Endothelial cell of umbilical vein (primary cell): ENCODE results near the gene CLEC16A. TPM values are rescaled to one million over a fixed set of nuclear protein-coding genes. Genes with fewer than 3 reads are reported as not detected.

Experiments
- BruUV-seq: library from RNA; stranded (reverse); fragments of 400-500 nt; replicated peaks from 2 replicates; lab custom pipeline; 2021; lab: Mats Ljungman, UMichigan
- CTCF ChIA-PET: fragments of 300-600, 350-600 bp; sonication (Branson Sonifier 250); formaldehyde crosslinking; loops from one replicate; lab custom pipeline; 2021; ENCODE audit warnings: antibody characterized with exemption, inconsistent platforms; lab: Charles Lee
- POLR2A ChIA-PET: fragments of 300-600, 350-600 bp; sonication (Branson Sonifier 250); formaldehyde crosslinking; loops from one replicate; lab custom pipeline; 2021; ENCODE audit warnings: antibody characterized with exemption, inconsistent platforms; lab: Charles Lee
- DNase-seq: peaks from one replicate; pipeline ENCODE4 v3.0.0-alpha.2; 2011; ENCODE audit warnings: low read depth, low spot score
- FAIRE-seq: peaks from 2 replicates; lab custom pipeline; 2011; peaks lifted over from hg19 to GRCh38; lab: Jason Lieb, UNC
- H2AFZ ChIP-seq: 2 replicates; pipeline ENCODE4 v1.6.0; 2012; ENCODE audit warnings: low read depth, low read length, control low read depth, inconsistent platforms
- H3K27ac ChIP-seq: 2 replicates; pipeline ENCODE4 v1.5.1; 2011; ENCODE audit warnings: low read depth, mild to moderate bottlenecking, control low read depth, low read length, moderate library complexity; ENCODE audit not compliant: insufficient read depth
- H3K27me3 ChIP-seq, 2 experiments: 2 replicates each; pipeline versions ENCODE4 v1.6.0 to v1.6.1; 2011; ENCODE audit warnings: low read length in 2 of 2, mixed read lengths in 1 of 2; ENCODE audit not compliant: control insufficient read depth in 2 of 2, insufficient read depth in 2 of 2
- H3K36me3 ChIP-seq, 2 experiments: 2 replicates in 1 of 2; 3 replicates in 1 of 2; pipeline ENCODE4 v1.5.1; 2011; ENCODE audit warnings: low read length in 2 of 2, mild to moderate bottlenecking in 1 of 2, moderate library complexity in 1 of 2; ENCODE audit not compliant: control insufficient read depth in 2 of 2, insufficient read depth in 2 of 2; ENCODE audit errors: extremely low read depth in 1 of 2
- H3K4me1 ChIP-seq: 3 replicates; pipeline ENCODE4 v1.5.1; 2011; ENCODE audit warnings: mild to moderate bottlenecking, low read length; ENCODE audit not compliant: control insufficient read depth, insufficient read depth; ENCODE audit errors: extremely low read depth
- H3K4me2 ChIP-seq: 2 replicates; pipeline ENCODE4 v1.6.1; 2011; ENCODE audit warnings: low read length, control low read depth, mixed read lengths; ENCODE audit not compliant: insufficient read depth
- H3K4me3 ChIP-seq, 3 experiments: fragments of 200-600 bp in 1 of 3; sonication (generic), shearing (Covaris generic) in 1 of 3; replicated peaks in 1 of 3; 2 replicates each; pipeline ENCODE4 v1.5.1; 2011 to 2016; ENCODE audit warnings: control low read depth in 3 of 3, low read length in 3 of 3, mild to moderate bottlenecking in 2 of 3, inconsistent platforms in 1 of 3, low read depth in 1 of 3, moderate library complexity in 1 of 3; ENCODE audit not compliant: insufficient read depth in 1 of 3
- H3K79me2 ChIP-seq: 2 replicates; pipeline ENCODE4 v1.6.0; 2012; ENCODE audit warnings: low read length, inconsistent platforms; ENCODE audit not compliant: control insufficient read depth, insufficient read depth
- H3K9ac ChIP-seq: replicated peaks from 2 replicates; pipeline ENCODE3; 2011; ENCODE audit warnings: low read length, control low read depth; ENCODE audit not compliant: insufficient read depth; ENCODE audit errors: extremely low read depth
- H3K9me1 ChIP-seq: replicated peaks from 3 replicates; pipeline ENCODE4 v1.6.0; 2011; ENCODE audit warnings: mild to moderate bottlenecking, low read length; ENCODE audit not compliant: control insufficient read depth, insufficient read depth; ENCODE audit errors: extremely low read depth
- H3K9me3 ChIP-seq: replicated peaks from 2 replicates; pipeline ENCODE4 v1.5.1; 2012; ENCODE audit warnings: low read length, inconsistent platforms; ENCODE audit not compliant: control insufficient read depth, insufficient read depth
- H4K20me1 ChIP-seq: replicated peaks from 2 replicates; pipeline ENCODE3; 2011; ENCODE audit warnings: mild to moderate bottlenecking, low read length; ENCODE audit not compliant: control insufficient read depth, insufficient read depth; ENCODE audit errors: extremely low read depth
- EZH2 ChIP-seq: IDR thresholded peaks from 2 replicates; pipeline ENCODE4 v1.6.1; 2012; ENCODE audit warnings: borderline replicate concordance, low read depth, mild to moderate bottlenecking, moderate library complexity, low read length, inconsistent platforms; ENCODE audit not compliant: severe bottlenecking
- FOS ChIP-seq: IDR thresholded peaks from 2 replicates; pipeline ENCODE4 v1.6.1; 2011; ENCODE audit warnings: mild to moderate bottlenecking, low read length, moderate library complexity, borderline replicate concordance; ENCODE audit not compliant: insufficient read depth
- GATA2 ChIP-seq: IDR thresholded peaks from 2 replicates; pipeline ENCODE4 v1.7.0; 2011; ENCODE audit warnings: low read depth, mild to moderate bottlenecking, moderate library complexity, mixed read lengths, low read length; ENCODE audit not compliant: insufficient read length, insufficient read depth
- JUN ChIP-seq: IDR thresholded peaks from 2 replicates; pipeline ENCODE4 v1.6.1; 2011; ENCODE audit warnings: borderline replicate concordance, low read depth; ENCODE audit not compliant: insufficient read length, insufficient read depth
- MYC ChIP-seq: IDR thresholded peaks from one replicate; pipeline ENCODE4 v1.6.1; 2011; ENCODE audit warnings: mild to moderate bottlenecking, low read depth, low read length
- POLR2A ChIP-seq: IDR thresholded peaks from 2 replicates; pipeline ENCODE4 v1.6.1; 2012; ENCODE audit warnings: low read depth, mild to moderate bottlenecking, control low read depth, low read length
- POLR2AphosphoS5 ChIP-seq: IDR thresholded peaks from 2 replicates; pipeline ENCODE4 v1.6.1; 2012; ENCODE audit warnings: low read depth, mild to moderate bottlenecking, control low read depth, low read length, moderate library complexity; ENCODE audit not compliant: insufficient read depth
- dilution Hi-C: fragments of 300-500 bp; cut with MboI; formaldehyde crosslinking; loops from one replicate; pipeline ENCODE4 v1.15.0; 2019; ENCODE audit warnings: low sequenced_read_pairs; ENCODE audit not compliant: extremely low pct_ligation_motif_present
- intact Hi-C: fragments of 100-400 bp; cut with micrococcal nuclease; formaldehyde crosslinking; loops from one replicate; pipeline ENCODE4 v1.10.0; 2022
- polyA plus RNA-seq, 4 experiments: library from polyadenylated mRNA; depleted of rRNA in 3 of 4; stranded (reverse) in 3 of 4; unstranded in 1 of 4; fragments of >200 nt; gene quantifications; 2 replicates each; pipeline versions ENCODE4 v1.2.1 to v1.2.3, GENCODE V29; 2011 to 2012; ENCODE audit warnings: missing spikeins in 1 of 4
- total RNA-seq: library from RNA; stranded (reverse); gene quantifications from 2 replicates; pipeline ENCODE4 v1.2.3, GENCODE V29; 2021
- TF ChIP-seq, protein P1 (sequence below): IDR thresholded peaks from 2 replicates; pipeline ENCODE4 v1.6.1; 2011; ENCODE audit not compliant: insufficient read depth, insufficient read length
- TF ChIP-seq, protein P2 (sequence below), 2 donors: IDR thresholded peaks; 1 replicate in 1 of 2; 2 replicates in 1 of 2; pipeline ENCODE4 v1.5.1; 2011; ENCODE audit warnings: low read length in 2 of 2, mild to moderate bottlenecking in 2 of 2, moderate library complexity in 2 of 2, control low read depth in 1 of 2, inconsistent platforms in 1 of 2, low read depth in 1 of 2; ENCODE audit not compliant: insufficient read depth in 1 of 2; ENCODE audit errors: extremely low read depth in 1 of 2

The CLEC16A gene
- total and polyA plus RNA-seq, 2 donors (not counting 3 experiments of a cell fraction or from before 2014, with no cell fraction given) = 11.4 to 23.3 TPM

DNA sequence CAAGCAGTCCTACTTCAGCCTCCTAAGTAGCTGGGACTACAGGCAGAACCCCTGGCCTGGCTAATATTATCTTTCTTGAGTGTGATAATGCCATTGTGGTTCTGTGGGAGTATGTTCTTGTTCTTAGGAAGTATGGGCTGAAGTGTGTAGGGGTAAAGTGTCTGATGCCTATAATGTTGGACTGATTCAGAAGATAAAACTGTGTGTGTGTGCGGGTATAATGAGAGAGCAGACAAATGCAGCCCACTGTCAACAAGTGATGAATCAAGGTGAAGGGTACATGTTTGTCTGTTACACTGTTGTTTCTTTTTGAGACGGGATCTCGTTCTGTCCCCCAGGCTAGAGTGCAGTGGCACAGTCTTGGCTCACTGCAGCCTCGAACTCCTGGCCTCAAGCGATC lies 127.5 kb downstream of the CLEC16A start:
- no peaks in the 10 kb centered on the region for H3K4me1 ChIP-seq
- H3K9me3 ChIP-seq = no peaks in the 10 kb centered on the region
- no peak overlapping the region for H3K9ac ChIP-seq
- no peak for FAIRE-seq
- intact Hi-C loops = no loop called here
- no peaks in the 10 kb centered on the region for H3K27me3 ChIP-seq
- no peak overlapping the region for H3K4me3 ChIP-seq
- H3K9me1 ChIP-seq = no peaks in the 10 kb centered on the region
- H3K36me3 ChIP-seq = no peaks in the 10 kb centered on the region
- no peak for DNase-seq
- BruUV-seq = no TSS peak
- H4K20me1 ChIP-seq = no peaks in the 10 kb centered on the region
- CTCF ChIA-PET = interaction anchor here (1.0 kb wide), 1 partner anchor 12 kb away, joined by 3 read pairs; no protein-coding TSS in a partner anchor
- POLR2A ChIA-PET = no interaction called here
- H3K79me2 ChIP-seq = no peaks in the 10 kb centered on the region
- H3K27ac ChIP-seq = no peak overlapping the region
- no peak overlapping the region for H2AFZ ChIP-seq
- dilution Hi-C loops = no loop called here
- H3K4me2 ChIP-seq = no peak overlapping the region
- TF ChIP-seq MYC (no peak), POLR2AphosphoS5 (no peak), EZH2 (no peak)
- TF ChIP-seq, protein P1, sequence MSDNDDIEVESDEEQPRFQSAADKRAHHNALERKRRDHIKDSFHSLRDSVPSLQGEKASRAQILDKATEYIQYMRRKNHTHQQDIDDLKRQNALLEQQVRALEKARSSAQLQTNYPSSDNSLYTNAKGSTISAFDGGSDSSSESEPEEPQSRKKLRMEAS = no peak

DNA sequence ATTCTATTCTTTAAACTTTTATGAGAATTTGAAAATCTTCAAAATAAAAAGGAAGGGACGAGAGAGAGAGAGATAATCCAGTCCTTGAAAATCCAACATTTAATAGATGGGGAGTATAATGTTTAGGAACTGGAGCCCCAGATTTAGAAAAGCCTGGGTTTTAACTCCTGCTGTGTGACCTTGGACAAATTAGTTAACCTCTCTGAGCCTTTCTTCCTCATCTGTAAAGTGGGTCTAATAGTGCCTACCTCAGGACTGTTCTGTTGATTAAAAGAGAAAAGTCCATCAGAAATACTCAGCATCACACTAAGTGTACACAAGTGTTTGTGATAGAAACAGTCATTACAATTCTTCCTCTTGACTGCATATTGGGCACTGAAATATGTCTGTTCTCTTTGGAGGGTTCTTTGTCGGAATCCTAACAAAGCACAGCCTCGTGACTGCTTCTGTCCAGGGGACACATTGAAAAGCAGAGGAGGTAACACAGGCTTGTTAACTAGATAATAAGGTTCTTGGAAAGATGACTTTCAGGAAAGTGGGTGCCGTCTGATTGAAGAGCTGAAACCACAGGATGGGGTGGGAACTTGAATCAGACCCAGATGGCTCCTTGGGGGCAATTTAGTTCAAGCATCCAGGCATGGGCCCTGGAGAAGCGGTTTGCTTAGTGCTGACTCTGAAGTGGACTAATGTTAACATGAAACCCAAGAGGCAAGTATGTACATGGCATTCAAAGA lies 128.2 kb downstream of the CLEC16A start:
- Histone ChIP-seq H3K9me3 (no peaks in the 10 kb centered on the region), H4K20me1 (no peaks in the 10 kb centered on the region), H3K79me2 (no peaks in the 10 kb centered on the region), H3K9ac (no peak overlapping the region), H3K4me2 (no peak overlapping the region), H3K27ac (no peak overlapping the region), H3K9me1 (no peaks in the 10 kb centered on the region), H3K4me1 (no peaks in the 10 kb centered on the region), H3K4me3 (no peak overlapping the region), H3K36me3 (no peaks in the 10 kb centered on the region), H2AFZ (no peak overlapping the region), H3K27me3 (no peaks in the 10 kb centered on the region)
- ChIA-PET CTCF (no interaction called here), POLR2A (no interaction called here)
- DNase-seq (no peak), FAIRE-seq (no peak)
- no TSS peak for BruUV-seq
- intact Hi-C loops = no loop called here
- no peak for TF ChIP-seq MYC
- TF ChIP-seq FOS = no peak
- TF ChIP-seq, protein P2, sequence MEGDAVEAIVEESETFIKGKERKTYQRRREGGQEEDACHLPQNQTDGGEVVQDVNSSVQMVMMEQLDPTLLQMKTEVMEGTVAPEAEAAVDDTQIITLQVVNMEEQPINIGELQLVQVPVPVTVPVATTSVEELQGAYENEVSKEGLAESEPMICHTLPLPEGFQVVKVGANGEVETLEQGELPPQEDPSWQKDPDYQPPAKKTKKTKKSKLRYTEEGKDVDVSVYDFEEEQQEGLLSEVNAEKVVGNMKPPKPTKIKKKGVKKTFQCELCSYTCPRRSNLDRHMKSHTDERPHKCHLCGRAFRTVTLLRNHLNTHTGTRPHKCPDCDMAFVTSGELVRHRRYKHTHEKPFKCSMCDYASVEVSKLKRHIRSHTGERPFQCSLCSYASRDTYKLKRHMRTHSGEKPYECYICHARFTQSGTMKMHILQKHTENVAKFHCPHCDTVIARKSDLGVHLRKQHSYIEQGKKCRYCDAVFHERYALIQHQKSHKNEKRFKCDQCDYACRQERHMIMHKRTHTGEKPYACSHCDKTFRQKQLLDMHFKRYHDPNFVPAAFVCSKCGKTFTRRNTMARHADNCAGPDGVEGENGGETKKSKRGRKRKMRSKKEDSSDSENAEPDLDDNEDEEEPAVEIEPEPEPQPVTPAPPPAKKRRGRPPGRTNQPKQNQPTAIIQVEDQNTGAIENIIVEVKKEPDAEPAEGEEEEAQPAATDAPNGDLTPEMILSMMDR (IDR thresholded peaks at IDR 0.05; ENCODE audit: extremely low read depth in 1 of 2, insufficient read depth in 1 of 2, low read depth in 1 of 2, low read length in 2 of 2) = no peak
- no peak for TF ChIP-seq EZH2
- no peak for TF ChIP-seq GATA2
- no peak for TF ChIP-seq POLR2AphosphoS5
- TF ChIP-seq, protein P1 = no peak
- TF ChIP-seq JUN = no peak
- TF ChIP-seq POLR2A = no peak
- dilution Hi-C loops = no loop called here
